ENCODE results near the gene N4BP3.

DNA sequence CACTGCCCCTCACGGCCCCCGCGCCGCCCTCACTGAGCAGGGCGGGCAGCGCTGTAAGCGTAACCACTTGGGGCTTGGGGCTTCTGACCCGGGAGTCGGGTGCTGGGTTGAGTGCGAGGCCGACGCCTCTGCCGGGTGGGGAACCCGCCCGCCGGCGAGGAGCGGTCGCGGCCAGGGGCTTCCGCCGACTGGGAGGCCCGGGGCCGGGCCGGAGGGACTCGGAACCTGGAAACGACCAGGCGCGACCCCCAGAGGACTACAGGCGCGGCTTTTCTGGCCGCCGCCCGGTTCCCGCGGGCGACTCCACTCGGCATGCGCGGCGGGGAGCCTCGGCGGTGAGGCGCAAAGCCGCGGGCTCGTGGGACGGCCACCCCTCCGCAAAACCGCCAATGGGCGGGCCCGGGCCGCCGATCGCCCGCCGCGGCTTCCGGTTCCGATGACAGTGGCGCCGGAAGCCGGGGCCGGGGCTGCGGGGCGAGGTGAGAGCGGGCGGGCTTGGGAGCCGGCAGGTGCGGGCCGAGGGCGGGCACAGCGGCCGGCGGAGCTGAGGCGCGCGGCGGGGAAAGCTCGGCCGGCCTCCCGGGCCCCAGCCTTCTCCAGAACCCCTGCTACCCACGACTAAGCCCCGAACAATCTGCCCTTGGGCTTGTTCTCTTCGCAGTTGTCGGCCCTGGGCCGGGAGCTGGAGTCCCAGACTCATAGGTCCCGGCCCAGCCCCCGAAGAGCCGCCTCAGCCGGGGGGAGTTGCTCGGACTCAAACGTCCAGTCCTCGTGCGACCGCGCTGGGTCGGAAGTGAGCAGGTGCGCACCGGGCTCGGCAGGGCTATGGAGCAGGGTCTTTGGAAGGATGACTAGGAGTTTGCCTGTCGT, 17.5 kb downstream of the N4BP3 start, which contains the start of gene RMND5B:
- TF ChIP-seq, protein P1, sequence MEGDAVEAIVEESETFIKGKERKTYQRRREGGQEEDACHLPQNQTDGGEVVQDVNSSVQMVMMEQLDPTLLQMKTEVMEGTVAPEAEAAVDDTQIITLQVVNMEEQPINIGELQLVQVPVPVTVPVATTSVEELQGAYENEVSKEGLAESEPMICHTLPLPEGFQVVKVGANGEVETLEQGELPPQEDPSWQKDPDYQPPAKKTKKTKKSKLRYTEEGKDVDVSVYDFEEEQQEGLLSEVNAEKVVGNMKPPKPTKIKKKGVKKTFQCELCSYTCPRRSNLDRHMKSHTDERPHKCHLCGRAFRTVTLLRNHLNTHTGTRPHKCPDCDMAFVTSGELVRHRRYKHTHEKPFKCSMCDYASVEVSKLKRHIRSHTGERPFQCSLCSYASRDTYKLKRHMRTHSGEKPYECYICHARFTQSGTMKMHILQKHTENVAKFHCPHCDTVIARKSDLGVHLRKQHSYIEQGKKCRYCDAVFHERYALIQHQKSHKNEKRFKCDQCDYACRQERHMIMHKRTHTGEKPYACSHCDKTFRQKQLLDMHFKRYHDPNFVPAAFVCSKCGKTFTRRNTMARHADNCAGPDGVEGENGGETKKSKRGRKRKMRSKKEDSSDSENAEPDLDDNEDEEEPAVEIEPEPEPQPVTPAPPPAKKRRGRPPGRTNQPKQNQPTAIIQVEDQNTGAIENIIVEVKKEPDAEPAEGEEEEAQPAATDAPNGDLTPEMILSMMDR (IDR thresholded peaks at IDR 0.05; ENCODE audit: borderline replicate concordance, extremely low read depth, low read length, poor library complexity, severe bottlenecking): no peak
- no peak for TF ChIP-seq EZH2 (IDR thresholded peaks at IDR 0.05; ENCODE audit: borderline replicate concordance, low read depth, low read length, severe bottlenecking)

Measured in DND-41 (cell line).